HS-27A (cell line): ENCODE measurements around the gene COG1.

Experiments
- DNase-seq: peaks from one replicate; pipeline ENCODE4 v3.0.0-alpha.2; 2012; ENCODE audit warnings: low read depth, missing footprints

Gene COG1

GRCh38 chr17:73228748-73229236 lies 35.9 kb downstream of the COG1 start:
- DNase-seq = peak; percentile 38

DNA sequence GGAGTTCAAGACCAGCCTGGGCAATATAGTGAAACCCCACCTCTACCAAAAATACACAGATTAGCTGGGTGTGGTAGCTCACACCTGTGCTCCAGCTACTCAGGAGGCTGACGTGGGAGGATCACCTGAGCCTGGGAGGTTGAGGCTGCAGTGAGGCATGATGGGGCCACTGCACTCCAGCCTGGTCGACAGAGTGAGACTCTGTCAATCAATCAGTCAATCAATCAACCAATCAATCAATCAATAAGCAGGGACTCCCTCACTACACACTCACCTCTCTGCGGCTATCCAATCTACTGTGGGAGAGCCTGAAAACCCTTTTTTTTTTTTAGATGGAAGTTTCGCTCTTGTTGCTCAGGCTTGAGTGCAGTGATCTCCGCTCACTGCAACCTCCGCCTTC lies 37.2 kb downstream of the COG1 start:
- no peak for DNase-seq

- DNase-seq = no peak
Measured at GRCh38 chr17:73231395-73231794, 38.5 kb downstream of the COG1 start.

DNA sequence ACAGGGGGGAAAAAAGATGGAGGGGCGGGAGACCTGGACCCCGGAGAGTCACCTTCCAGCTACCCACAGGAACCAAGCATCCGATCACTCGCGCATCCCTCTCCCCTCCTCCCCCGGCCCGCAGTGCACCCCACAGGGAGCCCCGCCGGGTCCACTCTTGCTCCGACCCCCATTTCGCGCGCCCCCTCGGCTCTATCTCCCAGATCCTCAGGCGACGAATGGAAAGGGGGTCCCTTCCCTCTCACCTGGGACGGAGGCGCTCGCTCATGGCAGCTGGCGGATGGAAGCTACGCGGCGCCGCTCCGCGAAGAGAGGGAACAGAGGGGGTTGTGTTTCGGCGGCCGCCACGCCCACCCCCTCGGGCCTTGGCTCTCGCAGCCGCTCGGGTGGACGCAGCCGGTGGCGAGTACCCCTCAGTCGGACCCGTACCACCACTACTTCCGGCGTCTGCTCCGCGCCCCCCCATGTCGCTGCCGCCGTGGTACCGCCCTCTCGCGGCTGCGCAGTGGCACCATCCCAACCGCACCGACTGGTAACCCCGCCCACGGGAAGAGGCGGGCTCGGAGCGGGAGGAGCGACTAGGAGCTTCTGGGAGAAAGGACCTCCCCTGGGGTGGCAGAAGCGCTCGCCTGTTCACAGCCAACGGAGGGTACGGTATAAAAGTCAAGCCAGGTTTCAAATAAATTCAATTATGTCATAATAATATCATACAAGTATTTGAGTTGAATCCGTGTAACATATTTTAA lies 39.2 kb downstream of the COG1 start:
- DNase-seq = peak; percentile 54

- DNase-seq = no peak
Measured at GRCh38 chr17:73232587-73233373, 39.9 kb downstream of the COG1 start.

DNA sequence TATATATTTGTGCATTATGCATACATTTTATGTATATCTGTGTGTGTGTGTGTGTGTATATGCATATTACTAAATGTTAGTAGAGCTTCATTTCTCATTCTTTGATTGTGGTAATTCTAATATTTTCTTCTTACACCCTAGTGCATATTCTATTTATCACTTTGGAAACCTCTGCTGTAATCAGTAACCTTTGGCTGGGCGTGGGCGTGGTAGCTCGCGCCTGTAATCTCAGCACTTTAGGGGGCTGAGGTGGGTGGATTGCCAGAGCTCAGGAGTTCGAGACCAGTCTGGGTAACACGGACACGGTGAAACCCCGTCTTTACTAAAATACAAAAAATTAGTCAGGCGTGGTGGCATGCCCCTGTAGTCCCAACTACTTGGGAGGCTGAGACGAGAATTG lies 41.9 kb downstream of the COG1 start:
- DNase-seq = no peak

DNA sequence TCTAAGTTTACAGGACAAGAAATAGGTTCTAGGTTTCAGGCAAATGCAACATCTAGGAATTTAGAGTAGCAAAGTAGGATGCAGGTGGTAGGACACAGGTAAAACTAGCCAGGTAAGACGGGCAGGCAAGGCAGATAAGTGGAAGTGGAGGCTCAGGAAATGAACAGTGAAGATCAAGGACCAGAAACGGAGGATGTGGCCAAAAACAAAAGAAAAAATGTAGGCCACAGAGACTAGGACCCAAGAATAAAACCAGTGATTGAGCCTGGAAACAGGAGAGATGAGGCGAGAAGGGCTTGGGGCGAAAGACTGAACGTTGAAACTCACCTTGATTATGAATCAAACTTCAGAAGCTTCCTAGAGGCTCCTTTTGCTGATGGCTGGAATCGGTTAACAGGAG lies 44.9 kb downstream of the COG1 start:
- no peak for DNase-seq

DNA sequence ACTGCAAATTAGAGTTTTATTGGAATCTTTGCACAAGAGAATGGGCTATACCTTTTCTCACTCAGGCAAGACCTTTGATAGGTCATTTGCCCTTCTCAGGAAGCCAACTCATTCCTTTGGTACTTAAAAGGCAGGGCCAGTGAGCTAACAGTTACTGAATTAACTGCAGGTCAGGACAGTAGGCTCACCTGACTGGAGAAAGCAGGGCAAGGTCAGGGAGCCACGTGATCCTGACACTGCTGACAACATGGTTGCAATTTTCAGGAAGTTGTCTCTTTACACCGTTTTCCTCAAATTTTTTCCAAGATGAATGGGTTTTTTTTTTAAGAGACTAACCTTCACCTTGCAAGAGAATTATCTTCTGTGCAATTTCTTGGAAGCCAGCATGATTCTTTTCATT lies 47.7 kb downstream of the COG1 start:
- no peak for DNase-seq

GRCh38 chr17:73247726-73248125 lies 54.9 kb downstream of the COG1 start:
- DNase-seq = no peak

GRCh38 chr17:73248532-73248931 lies 55.7 kb downstream of the COG1 start:
- no peak for DNase-seq

DNA sequence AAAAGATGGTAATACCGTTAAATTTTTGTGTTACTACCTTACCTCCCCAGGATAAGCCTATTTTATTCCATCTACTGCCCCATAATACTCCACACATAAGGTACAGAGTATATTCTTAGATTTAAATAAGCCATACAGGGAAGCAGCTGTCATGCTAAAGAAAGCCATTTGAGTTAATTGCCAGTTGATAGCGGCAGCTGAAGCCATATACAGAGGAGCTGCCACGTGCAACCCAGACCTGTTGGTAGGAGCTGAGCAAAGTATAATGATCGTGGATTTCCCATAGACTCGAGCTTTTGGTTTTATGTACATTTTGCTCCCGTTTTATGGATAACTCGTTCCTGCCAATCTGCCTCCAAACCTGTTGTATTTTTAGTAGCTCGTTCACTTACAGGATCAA lies 56.8 kb downstream of the COG1 start:
- no peak for DNase-seq

DNA sequence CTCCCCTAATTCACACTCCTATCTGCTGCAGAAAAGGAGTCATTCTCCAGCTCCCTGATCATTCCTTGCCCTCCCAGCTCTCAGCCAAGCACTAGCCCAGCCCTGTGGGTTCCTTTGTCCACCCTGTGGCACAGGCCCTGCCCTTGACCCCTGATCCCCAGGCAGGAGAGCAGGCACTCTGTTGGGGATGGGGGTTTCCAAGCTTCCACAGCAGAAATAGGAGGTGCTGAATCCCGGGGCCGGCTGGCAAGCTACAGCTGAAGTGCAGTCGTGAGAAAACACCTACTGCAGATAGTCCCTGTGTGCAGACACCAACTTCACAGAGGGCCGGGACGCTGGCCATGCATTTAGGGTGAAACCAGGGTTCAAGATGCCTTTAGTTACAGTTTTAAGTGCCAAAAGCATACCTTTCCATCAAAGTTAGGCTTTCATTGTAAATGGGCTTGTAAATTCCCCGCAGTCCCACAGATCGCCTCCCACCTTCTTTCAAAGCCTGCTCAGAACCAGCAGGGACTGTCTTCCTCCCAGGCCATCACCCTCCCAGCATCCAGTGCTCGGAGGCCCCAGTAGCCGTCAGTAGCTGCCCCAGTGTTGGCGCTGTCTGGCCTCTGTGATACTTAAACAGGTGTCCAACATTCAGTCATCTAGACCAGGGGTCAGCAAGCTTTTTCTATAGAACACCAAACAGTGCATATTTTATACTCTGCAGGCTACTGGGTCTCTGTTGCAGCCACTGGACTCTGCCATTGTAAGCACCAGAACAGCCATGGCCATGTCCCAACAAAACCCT lies 58.2 kb downstream of the COG1 start:
- no peak for DNase-seq

DNA sequence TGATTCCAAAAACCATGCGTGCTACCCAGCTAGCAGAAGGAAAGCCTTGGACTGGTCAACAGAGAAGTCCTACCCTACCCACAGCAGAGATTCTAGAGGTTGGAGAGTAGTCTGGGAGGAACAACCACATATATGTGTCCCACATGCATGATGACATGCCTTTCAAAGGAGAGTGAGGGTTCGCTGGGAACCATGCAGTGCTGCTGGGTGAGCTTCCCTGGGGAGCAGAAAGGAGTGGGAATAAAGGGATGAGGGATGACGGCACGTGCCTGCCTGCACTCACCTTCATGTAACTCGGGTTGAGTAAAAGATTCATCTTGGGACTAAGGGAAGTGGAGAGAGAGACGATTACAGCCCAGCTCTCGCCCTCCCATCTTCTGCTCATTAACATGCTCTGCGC lies 59.0 kb downstream of the COG1 start:
- DNase-seq = no peak

GRCh38 chr17:73255671-73256181 lies 62.9 kb downstream of the COG1 start:
- no peak for DNase-seq

- no peak for DNase-seq
Measured at GRCh38 chr17:73256220-73256619, 63.4 kb downstream of the COG1 start.

DNA sequence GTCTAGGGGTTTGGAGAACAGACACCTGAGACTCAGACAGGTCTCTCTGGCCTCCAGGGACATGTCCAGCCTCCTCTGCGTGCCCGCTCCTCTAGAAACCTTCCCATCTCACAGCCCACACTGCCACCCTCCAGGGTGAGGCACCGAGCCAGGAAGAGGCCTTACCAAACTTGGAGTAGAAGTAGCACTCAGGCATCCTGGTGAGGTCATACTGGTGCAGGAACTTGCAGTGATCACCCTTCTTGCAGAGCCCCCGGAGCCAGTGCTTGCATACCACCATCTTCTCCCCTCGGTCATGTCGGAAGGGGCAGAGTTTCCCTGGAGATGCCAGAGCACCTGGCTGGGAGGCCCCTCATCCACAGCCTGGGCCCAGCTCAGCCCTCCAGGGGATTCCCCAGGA lies 64.7 kb downstream of the COG1 start:
- DNase-seq = no peak
